Keratinocyte (primary cell): ENCODE measurements around the gene GPAM. TPM values are rescaled to one million over a fixed set of nuclear protein-coding genes. Genes with fewer than 3 reads are reported as not detected.

ENCODE experiments used
- DNase-seq: peaks from one replicate; pipeline ENCODE4 v3.0.0-alpha.2; 2011; ENCODE audit warnings: low read depth, missing footprints, low spot score
- FAIRE-seq: peaks from 2 replicates; lab custom pipeline; 2011; peaks lifted over from hg19 to GRCh38; lab: Jason Lieb, UNC
- H2AFZ ChIP-seq: 2 replicates; pipeline ENCODE4 v1.6.0; 2012; ENCODE audit warnings: low read length, control low read depth, inconsistent platforms; ENCODE audit not compliant: control insufficient read depth
- H3K27ac ChIP-seq: 2 replicates; pipeline ENCODE4 v1.5.1; 2011; ENCODE audit warnings: low read length; ENCODE audit not compliant: control insufficient read depth, insufficient read depth
- H3K27me3 ChIP-seq: 3 replicates; pipeline ENCODE4 v1.6.0; 2011; ENCODE audit warnings: low read length; ENCODE audit not compliant: control insufficient read depth, insufficient read depth; ENCODE audit errors: extremely low read depth
- H3K36me3 ChIP-seq, 2 experiments: 2 replicates in 1 of 2; 3 replicates in 1 of 2; pipeline ENCODE4 v1.5.1; 2011; ENCODE audit warnings: low read length in 2 of 2, mild to moderate bottlenecking in 1 of 2; ENCODE audit not compliant: control insufficient read depth in 2 of 2, insufficient read depth in 2 of 2; ENCODE audit errors: extremely low read depth in 1 of 2
- H3K4me1 ChIP-seq: 3 replicates; pipeline ENCODE4 v1.5.1; 2011; ENCODE audit warnings: low read length; ENCODE audit not compliant: control insufficient read depth, insufficient read depth; ENCODE audit errors: extremely low read depth
- H3K4me2 ChIP-seq: 3 replicates; pipeline ENCODE4 v1.6.0; 2011; ENCODE audit warnings: low read depth, low read length; ENCODE audit not compliant: control insufficient read depth, insufficient read depth; ENCODE audit errors: extremely low read depth
- H3K4me3 ChIP-seq, 3 experiments: fragments of 200-600 bp in 1 of 3; sonication (generic) in 1 of 3; 2 replicates in 2 of 3; 3 replicates in 1 of 3; pipeline ENCODE4 v1.5.1; 2011 to 2016; ENCODE audit warnings: low read length in 3 of 3, mild to moderate bottlenecking in 3 of 3, control low read depth in 2 of 3, inconsistent platforms in 1 of 3, low read depth in 1 of 3, mixed read lengths in 1 of 3, mixed run types in 1 of 3, moderate library complexity in 1 of 3; ENCODE audit not compliant: control insufficient read depth in 2 of 3, insufficient read depth in 2 of 3; ENCODE audit errors: extremely low read depth in 1 of 3
- H3K79me2 ChIP-seq: 2 replicates; pipeline ENCODE4 v1.6.0; 2012; ENCODE audit warnings: low read length; ENCODE audit not compliant: control insufficient read depth, insufficient read depth
- H3K9ac ChIP-seq: 3 replicates; pipeline ENCODE4 v1.6.0; 2011; ENCODE audit warnings: low read length; ENCODE audit not compliant: control insufficient read depth, insufficient read depth; ENCODE audit errors: extremely low read depth
- H3K9me1 ChIP-seq: 3 replicates; pipeline ENCODE4 v1.6.0; 2011; ENCODE audit warnings: low read length; ENCODE audit not compliant: control insufficient read depth, insufficient read depth; ENCODE audit errors: extremely low read depth
- H3K9me3 ChIP-seq: 2 replicates; pipeline ENCODE4 v1.5.1; 2012; ENCODE audit warnings: low read depth, low read length; ENCODE audit not compliant: control insufficient read depth
- H4K20me1 ChIP-seq: 3 replicates; pipeline ENCODE4 v1.6.0; 2011; ENCODE audit warnings: low read length; ENCODE audit not compliant: control insufficient read depth, insufficient read depth; ENCODE audit errors: extremely low read depth
- CTCF ChIP-seq, 3 experiments: IDR thresholded peaks in 1 of 3; conservative IDR thresholded peaks in 1 of 3; optimal IDR thresholded peaks in 1 of 3; 2 replicates in 2 of 3; 3 replicates in 1 of 3; pipeline versions ENCODE3 to v1.5.1; 2011; ENCODE audit warnings: low read length in 3 of 3, mild to moderate bottlenecking in 3 of 3, moderate library complexity in 2 of 3, control low read depth in 1 of 3, inconsistent platforms in 1 of 3; ENCODE audit not compliant: insufficient read depth in 2 of 3; ENCODE audit errors: extremely low read depth in 1 of 3
- EZH2 ChIP-seq: IDR thresholded peaks from one replicate; pipeline ENCODE4 v1.6.1; 2012; ENCODE audit warnings: inconsistent platforms, mild to moderate bottlenecking, low read length, moderate library complexity
- dilution Hi-C: fragments of 300-500 bp; cut with MboI; formaldehyde crosslinking; loops from one replicate; pipeline ENCODE4 v1.7.0; 2020; ENCODE audit warnings: low sequenced_read_pairs; ENCODE audit not compliant: extremely low pct_ligation_motif_present
- polyA plus RNA-seq, 5 experiments: library from polyadenylated mRNA; depleted of rRNA in 3 of 5; stranded (reverse) in 3 of 5; stranded (forward) in 1 of 5; unstranded in 1 of 5; fragments of >200 nt; gene quantifications; 1 replicate in 1 of 5; 2 replicates in 3 of 5; 3 replicates in 1 of 5; pipeline versions ENCODE4 v1.2.1 to v1.2.3, GENCODE V29; 2011 to 2012; ENCODE audit warnings: missing spikeins in 2 of 5, low read depth in 1 of 5, low replicate concordance in 1 of 5

Gene GPAM
- polyA plus RNA-seq, 1 donor (not counting 4 experiments of a cell fraction or from before 2014, with no cell fraction given) = 7.4 TPM

GRCh38 chr10:112213836-112214235 lies 30.3 kb upstream of the GPAM start:
- no peaks in the 10 kb centered on the region for H3K9me1 ChIP-seq
- H3K4me1 ChIP-seq = no peaks in the 10 kb centered on the region
- H2AFZ ChIP-seq = no peak overlapping the region
- H3K27me3 ChIP-seq = no peaks in the 10 kb centered on the region
- H3K9me3 ChIP-seq = no peaks in the 10 kb centered on the region
- H4K20me1 ChIP-seq = no peaks in the 10 kb centered on the region
- H3K36me3 ChIP-seq = no peaks in the 10 kb centered on the region
- H3K4me2 ChIP-seq = no peak overlapping the region
- H3K4me3 ChIP-seq = no peak overlapping the region
- FAIRE-seq (no peak), DNase-seq (no peak)
- dilution Hi-C loops = no loop called here
- no peak for TF ChIP-seq EZH2
- TF ChIP-seq CTCF (optimal IDR thresholded peaks at IDR 0.05 in 1 of 3, IDR thresholded peaks at IDR 0.05 in 1 of 3, conservative IDR thresholded peaks at IDR 0.05 in 1 of 3; ENCODE audit: extremely low read depth in 1 of 3, insufficient read depth in 2 of 3, low read length in 3 of 3) = no peak
- H3K27ac ChIP-seq = no peak overlapping the region
- H3K9ac ChIP-seq = no peak overlapping the region
- H3K79me2 ChIP-seq = no peaks in the 10 kb centered on the region

GRCh38 chr10:112213098-112213823 lies 29.7 kb upstream of the GPAM start:
- H3K4me2 ChIP-seq = no peak overlapping the region
- dilution Hi-C loops = no loop called here
- H3K9ac ChIP-seq = no peak overlapping the region
- H3K27me3 ChIP-seq = no peaks in the 10 kb centered on the region
- H4K20me1 ChIP-seq = no peaks in the 10 kb centered on the region
- H3K36me3 ChIP-seq = no peaks in the 10 kb centered on the region
- H2AFZ ChIP-seq = no peak overlapping the region
- FAIRE-seq (no peak), DNase-seq (no peak)
- H3K9me3 ChIP-seq = no peaks in the 10 kb centered on the region
- no peaks in the 10 kb centered on the region for H3K9me1 ChIP-seq
- H3K27ac ChIP-seq = no peak overlapping the region
- no peak for TF ChIP-seq CTCF (optimal IDR thresholded peaks at IDR 0.05 in 1 of 3, IDR thresholded peaks at IDR 0.05 in 1 of 3, conservative IDR thresholded peaks at IDR 0.05 in 1 of 3; ENCODE audit: extremely low read depth in 1 of 3, insufficient read depth in 2 of 3, low read length in 3 of 3)
- H3K4me1 ChIP-seq = no peaks in the 10 kb centered on the region
- no peaks in the 10 kb centered on the region for H3K79me2 ChIP-seq
- no peak overlapping the region for H3K4me3 ChIP-seq
